ENCODE measurements around the gene TTLL5.
"Not testable (repeated sequence)": the region's sequence is repeated elsewhere in the genome, so short reads cannot be mapped to it uniquely, and the experiment has no call there.

Gene TTLL5

DNA sequence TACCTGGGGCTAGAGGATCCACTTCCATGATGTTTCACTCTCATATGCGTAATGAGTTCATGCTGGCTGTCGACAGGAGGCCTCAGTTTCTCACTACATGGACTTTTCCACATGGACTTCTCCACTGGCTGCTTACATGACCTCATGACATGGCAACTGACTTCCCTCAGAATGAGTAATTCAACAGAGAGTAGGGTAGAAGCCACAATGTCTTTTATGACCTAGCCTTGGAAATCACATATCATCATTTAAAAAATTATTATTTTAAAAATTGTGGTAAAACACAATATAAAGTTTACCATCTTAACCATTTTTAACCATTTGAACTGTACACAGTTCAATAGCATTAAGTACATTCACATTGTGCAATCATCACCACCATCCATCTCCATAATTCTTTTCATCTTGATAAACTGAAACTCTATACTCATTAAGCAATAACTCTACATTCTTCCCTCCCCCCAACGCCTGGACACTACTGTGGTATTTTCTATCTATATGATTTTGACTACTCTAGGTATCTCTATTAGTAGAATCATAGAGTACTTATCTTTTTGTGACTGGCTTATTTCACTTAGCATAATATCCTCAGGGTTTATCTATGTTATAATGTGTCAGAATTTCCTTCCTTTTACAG is 176.2 kb downstream of the TTLL5 start:
- no peak for DNase-seq

- DNase-seq, result no peak
Measured at GRCh38 chr14:75840911-75841310, 179.9 kb downstream of the TTLL5 start.

DNA sequence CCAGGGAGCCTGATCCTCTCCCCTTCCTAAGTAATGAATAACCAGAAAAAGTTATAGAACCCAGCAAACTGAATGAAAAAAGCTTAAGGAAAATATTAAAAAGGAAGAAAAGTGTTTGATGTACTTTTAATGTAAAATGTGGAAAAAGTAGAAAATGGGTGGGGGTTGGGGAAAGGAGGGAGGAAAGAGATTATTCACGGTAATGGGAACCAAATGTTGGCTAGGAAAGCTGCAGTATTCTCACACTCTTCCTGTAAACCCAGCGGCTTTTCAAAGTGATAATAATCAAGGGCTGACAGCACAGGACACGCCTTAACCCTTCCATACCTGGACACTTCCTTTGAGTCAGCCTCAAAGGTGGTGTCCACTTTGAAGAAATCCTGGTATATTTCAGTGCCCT is 181.5 kb downstream of the TTLL5 start:
- DNase-seq, result no peak

GRCh38 chr14:75844486-75844885 is 183.4 kb downstream of the TTLL5 start:
- DNase-seq, result no peak

DNA sequence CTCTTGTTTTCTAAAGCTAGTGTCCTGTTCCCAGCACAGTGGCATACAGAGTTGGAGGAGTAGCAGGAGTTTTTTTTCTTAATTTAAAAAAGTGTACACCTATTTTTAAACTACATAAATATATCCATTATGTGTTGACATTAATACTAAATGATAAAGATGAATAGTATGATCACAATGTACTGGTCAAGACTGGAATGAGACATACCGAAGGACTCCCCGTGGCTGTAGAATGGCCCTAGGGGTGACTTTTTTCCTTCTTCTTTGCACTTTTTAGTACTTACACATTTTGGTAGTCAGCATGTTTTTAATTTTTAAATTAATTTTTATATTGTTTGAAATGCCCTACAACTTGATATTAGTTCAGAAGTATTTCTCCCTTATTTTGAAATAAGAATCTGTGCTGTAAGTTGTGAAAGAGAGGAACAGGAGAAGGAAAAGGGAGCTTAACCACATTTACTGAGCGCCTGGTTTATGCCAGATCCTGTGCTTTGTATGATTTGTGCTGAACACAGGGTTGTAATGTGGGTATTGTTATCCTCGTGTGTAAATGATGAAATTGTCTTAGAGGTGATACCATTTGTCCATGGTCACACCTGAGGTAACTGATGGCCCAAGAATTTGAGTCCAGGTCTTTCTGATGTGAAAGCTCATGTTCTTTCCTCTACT is 184.2 kb downstream of the TTLL5 start:
- no peak for DNase-seq

DNA sequence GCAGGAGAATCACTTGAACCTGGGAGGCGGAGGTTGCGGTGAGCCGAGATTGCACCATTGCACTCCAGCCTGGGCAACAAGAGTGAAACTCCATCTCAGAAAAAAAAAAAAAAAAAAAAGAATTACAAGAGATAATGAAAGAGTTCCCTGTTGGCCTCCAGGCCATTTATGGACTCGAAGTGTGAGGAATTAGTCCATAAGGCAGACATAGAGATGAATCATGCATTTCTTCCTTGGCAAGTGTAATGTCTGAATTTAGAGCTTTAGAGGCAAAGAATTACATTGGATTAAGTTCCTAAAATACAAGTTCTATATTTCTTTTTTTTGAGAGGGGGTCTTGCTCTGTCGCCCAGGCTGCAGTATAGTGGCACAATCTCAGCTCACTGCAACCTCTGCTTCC is 185.6 kb downstream of the TTLL5 start:
- DNase-seq, result not testable (repeated sequence)

GRCh38 chr14:75847584-75847983 is 186.5 kb downstream of the TTLL5 start:
- DNase-seq, result no peak

- no peak for DNase-seq
Measured at GRCh38 chr14:75848167-75848913, 187.3 kb downstream of the TTLL5 start.

DNA sequence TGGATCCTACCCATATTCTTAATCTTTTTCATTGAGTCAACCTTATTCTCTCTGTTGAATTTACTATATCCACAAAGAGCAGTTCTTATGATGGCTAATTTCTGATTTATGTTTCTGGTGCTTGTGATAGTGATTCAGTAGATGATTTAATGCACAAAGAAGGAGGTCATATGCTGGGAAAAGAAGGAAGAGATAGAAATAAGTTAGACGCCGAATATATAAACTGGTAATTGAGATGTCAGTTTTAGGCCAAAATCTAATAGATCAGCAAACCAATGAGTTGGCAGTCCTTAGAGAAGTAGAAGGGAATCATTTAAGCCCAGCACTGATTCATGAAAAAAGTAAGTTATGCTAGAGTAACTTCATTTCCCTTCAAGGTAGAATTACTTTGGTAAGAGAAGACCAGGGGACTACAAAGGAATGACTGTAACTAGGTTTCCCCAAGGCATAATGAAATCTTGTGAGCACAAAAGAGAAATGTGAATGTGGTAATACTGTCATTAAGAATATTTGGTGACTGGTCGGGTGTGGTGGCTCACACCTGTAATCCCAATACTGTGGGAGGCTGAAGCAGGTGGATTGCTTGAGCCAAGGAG is 188.4 kb downstream of the TTLL5 start:
- DNase-seq, result no peak

- DNase-seq, result no peak
Measured at GRCh38 chr14:75851574-75851866, 190.5 kb downstream of the TTLL5 start.

- no peak for DNase-seq
Measured at GRCh38 chr14:75854111-75854799, 193.2 kb downstream of the TTLL5 start.

DNA sequence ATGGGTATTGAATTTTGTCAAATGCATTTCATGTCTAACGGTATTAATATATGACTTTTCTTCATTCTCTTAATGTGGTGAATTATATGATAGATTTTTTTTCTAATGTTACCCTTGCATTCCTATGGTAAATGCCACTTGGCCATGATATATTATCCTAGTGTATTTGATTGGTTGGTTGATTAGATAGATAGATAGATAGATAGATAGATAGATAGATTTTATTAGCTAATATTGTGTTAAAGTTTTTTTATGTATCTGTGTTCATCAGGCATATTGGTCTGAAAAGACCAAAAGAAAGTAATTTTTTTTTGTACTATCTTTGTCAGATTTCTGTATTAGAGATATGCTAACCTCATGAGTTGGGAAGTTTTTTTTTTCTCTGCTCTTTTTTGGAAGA is 196.2 kb downstream of the TTLL5 start:
- no peak for DNase-seq

DNA sequence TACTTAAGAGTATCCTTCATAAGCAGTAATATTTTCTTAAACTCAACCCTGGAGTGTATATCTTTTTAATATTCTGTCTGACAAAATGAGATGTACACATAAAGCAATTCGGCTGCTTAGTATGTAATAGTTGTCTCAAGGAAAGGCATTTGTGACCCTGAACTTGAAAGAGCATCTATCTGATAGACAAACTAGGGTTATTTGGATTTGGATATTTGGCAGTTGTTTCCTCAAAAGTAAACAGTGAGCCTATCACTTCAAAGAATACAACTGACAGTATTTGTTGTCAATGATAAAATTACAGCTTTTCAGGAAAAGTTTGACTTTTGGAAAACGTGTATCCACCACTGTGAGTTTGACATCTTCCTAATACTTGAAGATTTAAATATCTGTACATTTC is 197.3 kb downstream of the TTLL5 start:
- DNase-seq, result no peak

- no peak for DNase-seq
Measured at GRCh38 chr14:75859746-75860145, 198.7 kb downstream of the TTLL5 start.

- DNase-seq, result no peak
Measured at GRCh38 chr14:75860561-75861160, 199.6 kb downstream of the TTLL5 start.

- no peak for DNase-seq
Measured at GRCh38 chr14:75861161-75861621, 200.1 kb downstream of the TTLL5 start.

- DNase-seq, result no peak
Measured at GRCh38 chr14:75863221-75863620, 202.2 kb downstream of the TTLL5 start.

DNA sequence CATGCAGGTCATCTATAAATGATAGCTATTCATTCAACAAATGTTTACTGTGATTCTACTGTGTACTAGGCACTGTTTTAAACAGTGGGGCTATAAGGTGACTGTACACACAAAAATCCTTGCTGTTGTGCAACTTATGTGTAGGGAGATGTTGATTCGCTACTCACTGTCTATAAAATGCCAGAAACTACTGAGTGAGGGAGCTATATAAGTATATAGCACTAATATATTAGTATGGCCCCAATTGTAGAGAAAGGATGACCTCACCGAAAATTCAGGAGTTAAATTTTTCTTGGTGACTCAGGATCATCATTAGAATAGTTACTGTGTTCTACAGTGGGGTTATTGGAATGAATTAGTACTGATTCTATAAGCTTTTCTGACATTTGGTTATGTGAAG is 203.3 kb downstream of the TTLL5 start:
- DNase-seq, result no peak

DNA sequence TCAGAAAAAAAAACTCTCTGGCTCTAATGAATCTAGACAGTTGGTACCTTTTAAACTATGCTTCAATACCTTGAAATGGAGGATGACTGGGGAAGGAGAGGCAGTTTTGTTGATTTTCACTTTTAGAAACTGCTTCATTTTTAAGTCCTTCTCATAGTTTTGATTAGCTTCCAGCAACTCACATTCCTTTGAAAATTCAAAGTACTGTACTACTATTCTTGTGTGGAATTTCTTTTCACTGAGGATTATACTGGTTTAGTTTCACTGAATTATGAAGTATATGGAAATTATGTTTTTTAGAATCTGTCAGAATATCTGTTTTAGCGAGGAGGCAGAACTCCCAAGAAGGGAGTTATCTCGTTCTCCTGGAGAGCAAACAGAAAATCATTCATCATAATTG is 204.5 kb downstream of the TTLL5 start:
- no peak for DNase-seq

DNA sequence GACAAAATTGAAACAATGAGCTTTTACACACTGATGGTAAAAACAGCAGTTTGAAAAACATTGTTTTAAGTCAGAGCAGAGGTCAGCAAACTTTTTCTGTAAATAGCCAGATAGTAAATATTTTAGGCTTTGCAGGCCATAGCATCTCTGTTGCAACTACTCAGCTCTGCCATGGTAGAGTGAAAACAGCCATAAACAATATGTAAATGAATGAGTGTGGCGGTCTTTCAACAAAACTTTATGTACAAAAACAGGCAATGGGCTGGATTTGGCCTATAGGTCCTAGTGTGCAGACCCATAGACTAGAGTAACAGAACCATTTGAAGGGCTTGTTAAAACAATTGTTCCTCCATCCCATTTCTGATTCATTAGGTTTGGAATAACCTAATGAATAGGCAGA is 205.9 kb downstream of the TTLL5 start:
- no peak for DNase-seq

- no peak for DNase-seq
Measured at GRCh38 chr14:75871181-75871880, 210.3 kb downstream of the TTLL5 start.

- no peak for DNase-seq
Measured at GRCh38 chr14:75875958-75876357, 214.9 kb downstream of the TTLL5 start.
